ENCODE measurements around the gene SPANXN2. TPM values are rescaled to one million over a fixed set of nuclear protein-coding genes. Genes with fewer than 3 reads are reported as not detected.

Gene SPANXN2
- total and polyA plus RNA-seq, 2 of the 8 experiments (the other 6 are each of a cell fraction or from before 2014, with no cell fraction given): not detected

GRCh38 chrX:143733866-143734265, 13.3 kb upstream of the SPANXN2 start:
- ChIA-PET CTCF (ENCODE audit: partially characterized antibody) (no interaction called here), POLR2A (ENCODE audit: partially characterized antibody) (no interaction called here)
- Histone ChIP-seq H2AK5ac (ENCODE audit: low read depth, low read length) (no peak overlapping the region), H2BK20ac (ENCODE audit: low read length) (no peak overlapping the region), H3K4ac (replicated peaks; ENCODE audit: insufficient read length, low read depth, low read length) (no peak overlapping the region), H3K23ac (ENCODE audit: insufficient read length) (no peak overlapping the region), H3K79me2 (ENCODE audit: control insufficient read depth in 1 of 2, insufficient read depth in 2 of 2, low read length in 2 of 2) (no peaks in the 10 kb centered on the region), H3K9ac (replicated peaks in 1 of 4; ENCODE audit: extremely low read depth in 1 of 4, low read depth in 3 of 4, low read length in 3 of 4) (no peak overlapping the region), H3K4me2 (ENCODE audit: insufficient read depth in 1 of 2, low read depth in 2 of 2, low read length in 2 of 2) (no peak overlapping the region), H3K23me2 (ENCODE audit: low read depth, low read length) (no peaks in the 10 kb centered on the region), H3K27ac (ENCODE audit: low read depth, low read length) (no peak overlapping the region), H3K56ac (replicated peaks; ENCODE audit: insufficient read length, low read depth, low read length) (no peak overlapping the region), H2BK12ac (ENCODE audit: low read depth, low read length) (no peak overlapping the region), H4K91ac (replicated peaks; ENCODE audit: insufficient read length, low read length) (no peak overlapping the region), H3K27me3 (replicated peaks in 1 of 4; ENCODE audit: control insufficient read depth in 3 of 4, extremely low read depth in 1 of 4, insufficient read depth in 3 of 4, low read length in 3 of 4) (no peaks in the 10 kb centered on the region), H3K79me1 (ENCODE audit: low read depth, low read length) (no peaks in the 10 kb centered on the region), H2BK120ac (replicated peaks; ENCODE audit: low read depth, low read length) (no peak overlapping the region), H4K8ac (ENCODE audit: extremely low read depth, insufficient read depth, low read length) (no peak overlapping the region), H4K5ac (ENCODE audit: insufficient read length, low read depth, low read length) (no peak overlapping the region), H3K9me3 (ENCODE audit: insufficient read depth in 2 of 2, low read depth in 1 of 2, low read length in 1 of 2) (no peaks in the 10 kb centered on the region), H3K4me1 (replicated peaks in 1 of 4; ENCODE audit: control insufficient read depth in 3 of 4, insufficient read depth in 4 of 4, low read length in 3 of 4) (no peaks in the 10 kb centered on the region), H4K20me1 (replicated peaks in 1 of 2; ENCODE audit: control insufficient read depth in 1 of 2, insufficient read depth in 2 of 2, low read length in 2 of 2) (no peaks in the 10 kb centered on the region), H3K14ac (ENCODE audit: insufficient read length) (no peak overlapping the region), H2BK15ac (ENCODE audit: low read length) (no peak overlapping the region), H2AFZ (ENCODE audit: low read length) (no peak overlapping the region), H3K18ac (ENCODE audit: extremely low read depth, low read length) (no peak overlapping the region), H2BK5ac (ENCODE audit: low read depth, low read length) (no peak overlapping the region), H3K36me3 (ENCODE audit: control insufficient read depth in 2 of 4, insufficient read depth in 4 of 4, low read length in 3 of 4) (no peaks in the 10 kb centered on the region), H3K4me3 (ENCODE audit: extremely low read depth in 1 of 4, insufficient read depth in 2 of 4, low read depth in 3 of 4, low read length in 4 of 4) (no peak overlapping the region)
- DNase-seq (ENCODE audit: low read depth in 1 of 2, low spot score in 2 of 2): no peak
- no peak for FAIRE-seq
- TF ChIP-seq EZH2 (IDR thresholded peaks at IDR 0.05; ENCODE audit: low read depth, low read length, severe bottlenecking) (no peak), KDM5A (IDR thresholded peaks at IDR 0.05; ENCODE audit: low read length) (no peak), HDAC6 (IDR thresholded peaks at IDR 0.05; ENCODE audit: low read depth, low read length) (no peak), EP300 (IDR thresholded peaks at IDR 0.05; ENCODE audit: borderline replicate concordance in 1 of 2, low read depth in 2 of 2, low read length in 2 of 2) (no peak), ATF3 (IDR thresholded peaks at IDR 0.05; ENCODE audit: insufficient read depth, low read depth, low read length) (no peak)

Data from H1 (cell line).